Measurements from ENCODE around the gene SOX11.

SOX11 gene

DNA sequence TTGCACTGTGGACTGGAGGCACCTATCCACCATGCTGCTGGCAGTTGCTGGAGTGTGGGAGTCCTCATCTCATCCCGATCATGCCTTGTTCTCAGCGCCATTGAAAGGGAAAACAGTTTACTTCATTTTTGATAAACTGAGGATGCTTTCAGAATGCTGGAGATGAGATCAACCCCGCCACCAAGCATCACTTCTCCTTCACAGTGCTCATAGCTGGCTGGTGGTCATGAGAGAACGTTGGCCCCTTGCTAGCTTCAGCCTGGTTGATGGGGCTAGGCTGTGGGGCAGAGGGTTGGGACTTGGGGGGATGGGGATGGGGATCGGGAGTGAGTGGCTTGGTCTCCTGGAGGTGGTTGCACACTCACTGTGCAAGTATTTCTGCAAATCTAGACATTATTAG, 30.1 kb downstream of the SOX11 start:
- DNase-seq (ENCODE audit: insufficient read length, low spot score) = no peak
- no peak for FAIRE-seq

DNA sequence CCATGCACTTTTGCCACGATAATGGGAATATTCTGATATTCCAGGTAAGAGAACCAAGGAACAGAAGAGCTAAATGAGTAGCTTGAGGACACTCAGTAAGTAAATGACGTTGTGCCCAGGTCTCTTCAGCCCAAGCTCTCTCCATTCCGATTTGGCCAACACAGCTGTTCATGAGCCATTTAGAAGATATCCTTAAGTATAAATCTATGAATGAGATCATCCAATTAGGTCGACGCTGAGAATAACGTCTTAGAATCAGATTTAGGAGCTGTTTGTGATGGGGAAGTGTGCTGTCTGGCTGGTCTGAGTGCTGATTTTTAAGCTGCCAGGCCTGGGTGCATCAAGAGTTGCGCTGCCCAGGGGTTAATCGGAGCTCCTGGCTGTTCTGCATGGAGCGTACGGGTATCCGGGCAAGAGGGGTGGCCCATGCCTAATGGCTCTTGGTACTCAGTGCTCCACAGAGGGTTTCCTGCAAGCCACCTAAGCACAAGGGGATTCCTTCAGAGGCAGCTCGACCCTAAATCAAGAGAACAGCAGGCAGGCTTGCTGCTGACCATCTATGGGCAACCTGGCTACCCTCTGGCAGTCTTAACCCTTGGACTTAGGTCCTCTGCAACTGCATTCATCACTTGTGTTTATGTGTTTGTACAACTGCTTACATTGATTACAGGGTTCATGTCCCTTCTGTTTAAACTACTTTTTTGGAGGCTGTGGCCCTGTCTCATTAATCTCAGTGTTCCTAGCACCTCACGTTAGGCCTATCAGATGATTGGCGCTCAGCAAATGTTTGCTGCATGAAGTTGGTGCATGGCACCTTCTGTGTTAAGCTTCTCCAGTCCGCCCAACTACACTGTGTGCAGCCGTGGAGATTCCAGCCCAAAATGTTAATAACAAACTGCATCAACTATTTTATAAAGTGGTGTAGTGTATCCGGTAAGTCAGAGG, 31.9 kb downstream of the SOX11 start:
- FAIRE-seq = no peak

DNA sequence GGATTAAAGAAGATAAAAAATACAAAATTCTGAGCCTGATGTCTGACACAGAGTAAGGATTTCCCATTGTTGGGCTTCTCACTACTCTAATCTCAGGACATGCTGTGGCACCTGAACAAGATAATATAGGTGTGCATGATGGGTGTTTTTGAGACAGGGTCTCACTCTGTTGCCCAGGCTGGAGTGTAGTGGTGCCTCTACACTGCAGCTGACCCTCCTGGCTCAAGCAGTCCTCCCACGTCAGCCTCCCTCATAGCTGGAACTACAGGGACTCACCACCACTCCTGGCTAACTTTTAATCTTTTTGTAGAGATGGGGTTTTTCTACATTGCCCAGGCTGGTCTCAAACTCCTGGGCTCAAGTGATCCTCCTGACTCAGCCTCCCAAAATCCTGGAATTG, 32.9 kb downstream of the SOX11 start:
- DNase-seq (ENCODE audit: insufficient read length, low spot score) = no peak
- FAIRE-seq = no peak

More for the DNA sequence above, 31.9 kb downstream of the SOX11 start:
- no peak for DNase-seq (ENCODE audit: insufficient read length, low spot score)

DNA sequence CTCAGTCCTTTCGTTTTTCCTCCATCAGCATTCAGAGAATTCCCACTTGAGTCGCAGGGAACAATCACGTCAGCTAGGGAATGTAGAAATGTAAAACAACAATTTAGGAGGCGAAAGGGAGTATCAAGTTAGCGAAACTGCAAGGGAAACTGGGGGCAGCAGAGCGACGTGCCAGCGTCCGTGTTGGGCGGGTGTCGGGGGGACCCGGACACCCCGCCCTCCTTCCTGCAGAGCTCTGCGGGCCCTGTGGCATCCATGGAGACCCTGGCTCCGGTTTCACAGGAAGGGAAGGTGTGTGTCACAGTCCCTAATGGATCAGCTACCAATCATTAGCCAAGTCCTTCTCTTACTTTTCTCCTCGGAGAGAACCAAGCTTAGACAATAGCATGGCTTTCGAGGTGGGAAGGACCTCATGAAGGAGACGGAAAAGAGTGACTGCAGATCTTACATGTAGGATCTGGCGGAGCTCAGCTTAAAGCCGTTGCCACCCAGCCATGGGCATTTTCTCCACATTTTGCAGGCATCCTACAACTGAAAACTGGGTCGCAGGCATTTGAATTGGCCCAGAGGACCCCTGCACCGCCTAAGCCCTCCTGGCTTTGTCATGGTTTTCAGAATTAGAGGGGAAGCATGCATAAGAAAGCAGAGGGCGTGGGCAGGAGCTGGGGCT, 33.7 kb downstream of the SOX11 start:
- FAIRE-seq (no peak), DNase-seq (ENCODE audit: insufficient read length, low spot score) (no peak)

DNA sequence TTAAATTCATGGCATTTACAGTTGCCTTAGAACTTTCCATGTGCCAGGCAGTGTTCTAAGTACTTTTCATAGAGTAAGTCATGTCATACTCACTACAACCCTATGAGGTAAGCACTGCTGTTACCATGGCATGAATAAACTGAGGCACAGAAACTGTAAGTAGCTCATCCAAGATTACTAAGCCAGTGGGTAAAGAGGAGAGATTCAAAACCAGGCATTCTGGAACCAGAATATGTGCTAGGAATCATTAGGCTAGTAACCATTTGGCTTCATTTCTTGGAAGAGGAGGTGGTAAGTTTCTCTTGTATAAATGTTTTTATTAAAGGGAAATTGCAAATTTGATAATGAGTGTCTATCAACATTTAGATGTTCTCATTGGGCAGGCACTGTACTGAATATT, 35.1 kb downstream of the SOX11 start:
- FAIRE-seq (no peak), DNase-seq (ENCODE audit: insufficient read length, low spot score) (no peak)

DNA sequence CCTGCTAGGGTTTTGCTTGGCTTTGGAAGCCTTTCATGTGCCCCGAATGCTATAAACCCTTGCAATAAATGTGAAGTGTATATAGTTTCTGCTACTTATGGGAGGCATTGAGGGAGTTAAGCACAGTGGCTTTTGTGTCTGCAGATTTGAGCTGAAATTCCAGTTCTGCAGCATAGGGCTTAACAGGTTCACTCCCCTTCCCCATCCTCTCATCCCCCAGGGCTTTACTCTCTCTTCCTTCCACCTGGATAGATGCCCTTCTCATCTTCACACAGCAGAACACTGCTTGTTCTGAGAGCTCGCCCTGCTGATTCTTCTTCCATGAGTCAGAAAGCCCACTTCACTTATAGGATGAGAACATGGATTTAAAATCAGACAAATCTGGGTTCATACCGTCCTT, 37.2 kb downstream of the SOX11 start:
- DNase-seq (ENCODE audit: insufficient read length, low spot score) (no peak), FAIRE-seq (no peak)

DNA sequence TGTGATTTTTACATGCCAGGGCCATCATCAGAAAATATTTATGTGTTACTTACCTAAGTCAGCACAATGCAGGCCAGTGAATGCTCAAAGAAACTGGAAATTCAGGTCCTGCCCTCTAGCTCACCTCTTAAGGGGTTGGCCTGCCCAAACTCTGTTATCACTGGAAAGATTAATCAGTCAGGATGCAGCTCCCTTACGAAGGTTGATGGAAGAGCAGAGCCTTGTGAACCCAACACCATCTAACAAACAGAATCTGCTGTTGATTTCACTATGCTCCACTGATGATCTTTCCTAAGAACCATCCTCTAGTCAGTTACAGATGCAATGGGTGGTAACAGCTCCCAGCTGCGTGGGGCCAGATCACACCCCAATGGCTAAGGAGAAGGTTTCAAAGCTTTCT, 38.2 kb downstream of the SOX11 start:
- FAIRE-seq (no peak), DNase-seq (ENCODE audit: insufficient read length, low spot score) (no peak)

DNA sequence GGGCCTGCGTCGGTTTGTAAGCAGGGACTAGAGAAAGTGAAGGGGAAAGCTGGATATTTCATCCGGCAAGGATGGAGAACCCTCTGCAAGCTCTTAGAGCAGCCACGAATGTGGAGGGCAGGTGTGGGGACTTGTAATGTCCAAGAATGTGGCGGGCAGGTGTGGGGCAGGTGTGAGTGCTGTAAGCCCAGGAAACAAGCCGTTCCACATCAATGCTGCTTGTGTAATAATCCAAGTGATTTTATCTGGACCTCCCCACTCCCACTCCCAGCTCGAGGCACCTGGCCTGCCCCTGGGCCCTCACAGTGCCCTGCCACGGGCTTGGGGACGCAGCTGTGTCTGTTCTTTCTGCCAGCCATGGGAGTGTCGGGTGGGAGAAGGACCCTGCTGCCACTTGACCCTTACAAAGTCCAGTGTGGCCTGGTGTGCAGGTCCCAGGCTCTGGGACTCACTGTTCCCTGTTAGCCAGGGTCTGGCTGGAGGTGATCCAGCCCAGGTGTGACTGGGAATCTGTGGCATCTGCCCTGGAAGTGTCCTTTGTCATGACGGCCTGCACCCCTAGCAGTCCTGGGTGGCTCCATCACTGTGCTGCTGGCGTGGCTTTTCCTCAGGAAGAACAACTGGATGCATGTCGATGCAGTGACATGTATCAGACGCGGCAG, 42.8 kb downstream of the SOX11 start:
- no peak for FAIRE-seq
- DNase-seq (ENCODE audit: insufficient read length, low spot score) = no peak

DNA sequence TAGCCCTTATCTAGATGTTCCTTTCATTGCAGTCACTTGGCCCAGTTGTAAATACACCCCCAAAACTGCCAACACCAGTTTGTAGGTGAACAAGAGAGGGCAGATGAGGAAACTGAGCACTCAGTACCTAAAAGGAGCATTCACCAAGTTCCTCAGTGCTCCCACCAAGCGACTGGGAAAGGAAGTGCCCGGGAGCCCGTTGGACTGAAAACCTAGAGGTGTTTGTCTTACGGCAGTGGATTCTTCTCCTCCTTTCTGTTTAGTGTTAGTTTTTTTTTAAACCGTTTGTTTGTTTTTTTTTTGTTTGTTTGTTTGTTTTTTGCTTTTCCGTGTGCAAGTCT, 43.3 kb downstream of the SOX11 start:
- DNase-seq (ENCODE audit: insufficient read length, low spot score) = no peak
- no peak for FAIRE-seq

DNA sequence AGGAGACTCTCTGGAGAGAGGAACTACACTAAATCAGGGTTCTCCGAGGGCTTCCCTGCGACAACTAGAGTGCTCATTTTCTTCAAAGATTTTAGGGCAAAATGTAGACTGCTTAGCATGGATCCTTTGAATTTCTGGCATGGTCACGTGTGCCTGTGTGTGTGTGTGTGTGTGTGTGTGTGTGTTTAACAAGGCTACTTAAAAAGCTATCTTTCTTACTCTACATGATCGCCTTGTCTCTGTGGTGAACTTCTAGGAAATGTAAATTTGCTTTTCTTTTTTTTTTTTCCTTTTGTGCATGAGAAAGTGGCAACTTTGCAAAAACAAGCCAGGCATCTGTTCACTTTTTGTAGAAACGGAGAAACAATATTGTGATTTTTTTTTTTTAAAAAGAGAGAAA, 43.9 kb downstream of the SOX11 start:
- FAIRE-seq (no peak), DNase-seq (ENCODE audit: insufficient read length, low spot score) (no peak)

DNA sequence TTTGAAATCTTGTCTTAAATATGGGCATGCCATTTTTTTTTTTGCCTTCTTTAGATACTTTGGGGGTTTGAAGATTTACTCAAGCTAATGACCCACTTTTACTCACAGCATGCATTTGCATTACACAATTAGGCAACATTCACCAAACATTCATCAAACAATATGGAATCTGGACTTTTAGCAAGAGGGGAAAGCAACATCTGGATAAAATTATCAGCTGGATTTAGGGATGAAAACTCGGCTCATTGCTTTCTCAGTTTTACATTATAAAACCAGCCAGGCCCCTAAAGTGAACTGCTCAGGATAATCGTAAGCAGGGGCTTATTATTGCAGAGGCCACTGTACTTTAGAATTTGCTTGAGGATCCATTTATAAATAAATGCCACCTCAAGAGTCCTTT, 44.7 kb downstream of the SOX11 start:
- DNase-seq (ENCODE audit: insufficient read length, low spot score) (no peak), FAIRE-seq (no peak)

DNA sequence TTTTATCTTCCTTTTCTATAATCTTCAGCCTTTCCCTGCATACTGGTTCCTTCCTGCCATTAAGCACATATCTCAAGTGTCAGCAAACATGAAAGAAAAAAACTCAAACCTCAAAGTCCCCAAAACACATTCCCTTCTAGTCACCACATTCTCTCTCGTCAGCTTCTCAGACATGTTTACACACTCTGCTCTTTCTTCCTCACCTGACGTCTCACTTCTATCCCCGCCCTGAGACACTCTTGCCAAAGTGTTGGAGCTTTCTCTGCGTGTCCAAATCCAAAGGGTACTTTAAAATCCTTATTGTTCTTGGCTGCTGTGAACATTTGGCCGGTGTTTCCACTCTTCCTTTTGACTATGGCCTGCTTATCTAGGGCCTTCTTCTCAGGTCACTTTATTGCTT, 47.9 kb downstream of the SOX11 start:
- no peak for DNase-seq (ENCODE audit: insufficient read length, low spot score)
- FAIRE-seq = no peak

DNA sequence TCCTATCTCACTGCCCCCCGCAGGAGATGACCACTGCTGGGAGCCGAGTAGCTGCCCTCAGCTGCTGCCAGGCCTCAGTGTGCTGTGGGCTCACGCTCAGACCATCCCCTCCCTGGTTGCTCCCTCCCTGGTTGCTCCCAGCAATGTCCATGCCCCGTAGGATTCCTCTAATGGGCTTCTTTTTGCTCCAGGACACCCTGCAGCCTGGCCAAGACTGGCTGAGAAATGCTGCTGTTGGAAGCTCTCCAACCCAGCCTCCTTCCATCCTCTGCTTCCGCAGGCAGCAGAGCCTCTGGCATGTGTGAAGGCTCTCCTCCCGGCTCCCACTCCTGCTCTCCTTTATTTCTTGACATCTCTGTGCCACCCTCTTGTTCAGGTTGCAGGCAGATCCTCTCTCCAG, 48.6 kb downstream of the SOX11 start:
- FAIRE-seq (no peak), DNase-seq (ENCODE audit: insufficient read length, low spot score) (no peak)

DNA sequence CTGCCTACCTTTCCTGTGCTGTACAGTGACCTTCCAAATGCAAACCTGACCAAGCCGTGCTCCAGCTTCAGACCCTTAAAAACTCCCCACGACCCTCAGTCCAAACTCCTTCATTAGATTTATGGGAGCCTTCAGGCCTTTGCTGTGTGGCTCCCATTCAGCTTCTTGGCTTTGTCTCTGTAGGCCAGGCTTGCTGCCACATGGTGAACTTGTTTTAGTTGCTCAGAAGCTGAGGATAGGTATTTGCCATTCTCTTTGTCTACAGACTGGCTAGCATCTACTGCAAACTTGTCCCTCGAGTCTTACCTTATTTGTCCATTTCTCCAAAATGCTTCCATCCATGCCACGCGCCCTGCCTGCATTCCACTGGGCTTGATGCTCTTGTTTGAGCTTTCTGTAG, 49.1 kb downstream of the SOX11 start:
- DNase-seq (ENCODE audit: insufficient read length, low spot score) (no peak), FAIRE-seq (no peak)

DNA sequence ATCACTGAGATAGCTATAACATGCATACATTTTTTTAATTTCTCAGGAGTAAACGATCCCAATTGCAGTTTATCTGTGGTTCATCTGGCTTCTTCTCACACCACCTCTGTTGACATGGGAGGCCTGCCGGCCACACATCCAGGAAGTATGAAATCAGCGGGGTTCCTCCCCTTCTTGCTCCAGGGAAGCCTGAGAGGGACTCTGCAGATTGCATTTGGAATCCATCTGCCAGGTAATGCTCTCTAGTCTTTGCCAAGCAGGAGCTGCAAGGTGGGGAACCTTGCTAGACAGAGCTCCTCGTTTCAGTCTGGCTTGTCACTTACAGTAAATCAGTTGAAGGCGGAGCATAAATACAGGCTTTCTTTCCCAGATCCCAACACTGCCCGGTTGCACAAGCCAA, 49.9 kb downstream of the SOX11 start:
- no peak for DNase-seq (ENCODE audit: insufficient read length, low spot score)
- FAIRE-seq = no peak

DNA sequence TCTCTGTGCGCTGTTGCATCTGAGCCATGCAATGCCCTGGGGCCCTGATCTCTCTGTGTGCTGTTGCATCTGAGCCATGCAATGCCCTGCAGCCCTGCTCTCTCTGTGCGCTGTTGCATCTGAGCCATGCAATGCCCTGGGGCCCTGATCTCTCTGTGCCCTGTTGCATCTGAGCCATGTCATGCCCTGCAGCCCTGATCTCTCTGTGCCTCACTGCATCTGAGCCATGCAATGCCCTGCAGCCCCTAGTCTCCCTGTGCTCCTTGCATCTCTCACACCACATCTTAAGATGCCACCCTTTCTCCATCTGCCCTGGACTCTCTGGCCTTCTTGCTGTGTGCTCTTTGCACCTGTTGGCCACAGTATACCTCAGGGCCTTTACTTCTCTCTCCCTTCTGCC, 56.2 kb downstream of the SOX11 start:
- FAIRE-seq = no peak

DNA sequence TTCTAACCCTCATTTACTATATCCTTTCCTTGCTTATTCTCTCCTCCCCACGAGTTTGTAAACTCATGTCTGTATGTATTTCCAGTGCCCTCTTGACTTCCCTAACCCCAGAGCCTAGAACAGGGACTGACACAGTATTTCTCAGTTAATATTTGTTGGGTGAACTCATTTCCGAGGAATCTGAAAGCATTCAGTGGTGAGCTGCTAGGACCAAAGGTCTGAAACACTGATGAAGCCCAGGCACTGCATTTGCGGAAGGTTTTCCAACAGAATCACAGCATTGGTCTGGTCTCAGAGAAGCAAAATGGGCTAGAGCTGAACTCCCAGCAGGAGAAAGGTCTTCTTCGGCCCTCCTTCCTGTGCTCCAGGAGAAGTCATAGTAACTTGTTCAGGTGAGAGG, 56.8 kb downstream of the SOX11 start:
- FAIRE-seq (no peak), DNase-seq (ENCODE audit: insufficient read length, low spot score) (no peak)

More for the DNA sequence above, 56.2 kb downstream of the SOX11 start:
- no peak for DNase-seq (ENCODE audit: insufficient read length, low spot score)

DNA sequence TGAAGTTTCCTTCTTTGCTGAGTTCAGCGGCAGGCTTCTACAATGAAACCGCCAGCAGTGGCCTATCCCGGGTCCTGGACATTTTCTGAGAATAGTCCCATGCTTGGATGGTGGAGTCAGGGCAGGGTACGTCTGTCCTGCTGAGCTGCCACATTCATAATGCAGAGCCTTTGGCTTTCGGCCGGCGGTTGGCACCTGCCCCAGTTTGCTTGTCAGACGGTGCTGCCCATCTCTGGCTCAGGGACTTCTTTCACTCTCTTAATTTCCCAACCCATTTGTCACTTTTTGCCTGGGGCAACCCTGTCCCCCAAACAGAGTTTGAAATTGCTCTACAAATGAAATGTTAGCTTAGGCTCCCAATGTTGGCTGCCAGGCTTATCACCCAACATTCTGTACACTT, 57.2 kb downstream of the SOX11 start:
- FAIRE-seq (no peak), DNase-seq (ENCODE audit: insufficient read length, low spot score) (no peak)
